GM12872 (cell line): ENCODE results near the gene RPTOR.

Experiments used
- CTCF ChIP-seq: IDR thresholded peaks from 3 replicates; pipeline ENCODE4 v1.5.1; 2011; ENCODE audit warnings: low read depth, mild to moderate bottlenecking, low read length, moderate library complexity; ENCODE audit not compliant: insufficient read depth

RPTOR gene

GRCh38 chr17:80799538-80800480, 255.2 kb downstream of the RPTOR start:
- no peak for TF ChIP-seq CTCF

GRCh38 chr17:80800481-80801391, 256.1 kb downstream of the RPTOR start:
- TF ChIP-seq CTCF: no peak

GRCh38 chr17:80802626-80803450, 258.2 kb downstream of the RPTOR start:
- TF ChIP-seq CTCF: no peak

GRCh38 chr17:80803451-80804428, 259.1 kb downstream of the RPTOR start:
- TF ChIP-seq CTCF: no peak

- no peak for TF ChIP-seq CTCF
Measured at GRCh38 chr17:80804466-80804865, 259.8 kb downstream of the RPTOR start.

- no peak for TF ChIP-seq CTCF
Measured at GRCh38 chr17:80805032-80805751, 260.6 kb downstream of the RPTOR start.
